ENCODE measurements around the gene CMKLR1. TPM values are rescaled to one million over a fixed set of nuclear protein-coding genes. Genes with fewer than 3 reads are reported as not detected.

Gene CMKLR1
- total and polyA plus RNA-seq, 9 of the 15 experiments (the other 6 are each of a cell fraction or from before 2014, with no cell fraction given), result 0.11 to 1.4 (median 0.20) TPM

DNA sequence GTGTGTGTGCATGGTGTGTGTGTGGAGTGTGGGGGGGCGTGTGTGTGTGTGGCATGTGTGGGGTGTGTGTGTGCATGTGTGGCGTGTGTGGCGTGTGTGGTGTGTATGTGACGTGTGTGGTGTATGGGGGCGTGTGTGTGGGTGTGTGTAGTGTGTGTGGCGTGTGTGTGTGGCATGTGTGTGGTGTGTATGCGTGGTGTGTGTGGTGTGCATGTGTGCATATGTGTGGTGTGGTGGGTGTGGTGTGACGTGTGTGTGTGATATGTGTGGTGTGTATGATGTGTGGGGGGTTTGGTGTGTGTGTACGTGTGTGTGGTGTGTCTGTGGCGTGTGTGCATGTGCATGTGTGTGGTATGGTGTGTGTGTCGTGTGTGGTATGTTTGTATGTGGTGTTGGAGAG is 24.1 kb upstream of the CMKLR1 start:
- Histone ChIP-seq H3K27ac (ENCODE audit: extremely low read depth, low read depth, low read length) (no peak overlapping the region), H3K27me3 (ENCODE audit: control insufficient read depth in 2 of 2, insufficient read depth in 2 of 2, low read length in 2 of 2) (peaks cover 5 to 35% of the 10 kb centered on the region in 2 experiments; a peak in 4 of 5 replicates), H3K9ac (ENCODE audit: insufficient read depth in 1 of 2, low read depth in 2 of 2, low read length in 2 of 2) (no peak overlapping the region), H3K4me1 (replicated peaks in 1 of 2; ENCODE audit: control insufficient read depth in 2 of 2, insufficient read depth in 2 of 2, low read length in 2 of 2) (no peaks in the 10 kb centered on the region), H3K9me1 (ENCODE audit: control insufficient read depth, insufficient read depth, low read length) (no peaks in the 10 kb centered on the region), H3K79me2 (ENCODE audit: control insufficient read depth, insufficient read depth, low read length) (no peaks in the 10 kb centered on the region), H2AFZ (ENCODE audit: low read depth, low read length) (no peak overlapping the region), H4K20me1 (replicated peaks; ENCODE audit: control insufficient read depth, insufficient read depth, low read length) (no peaks in the 10 kb centered on the region; the same call in 1 of the 2 replicates), H3K4me3 (no peak overlapping the region), H3K36me3 (ENCODE audit: control insufficient read depth, insufficient read depth, low read length) (no peaks in the 10 kb centered on the region), H3K9me3 (replicated peaks; ENCODE audit: control insufficient read depth, insufficient read depth, low read depth, low read length) (no peaks in the 10 kb centered on the region), H3K4me2 (ENCODE audit: insufficient read depth, low read length) (no peak overlapping the region)
- in situ Hi-C loops (cut with MboI), result no loop called here
- DNase-seq (ENCODE audit: extremely low read depth in 1 of 4, low spot score in 3 of 4), result no peak
- ChIA-PET POLR2A (no interaction called here), CTCF (ENCODE audit: low intra/inter-chr PET ratio) (no interaction called here)
- FAIRE-seq, result no peak
- no peak for ATAC-seq
- 0% methylated on average over 11 of the region's 11 CpGs for WGBS (ENCODE audit: insufficient coverage, low coverage, missing lambda C conversion rate)
- no TSS peak for BruUV-seq (replicated peaks)
- intact Hi-C loops (cut with micrococcal nuclease), result no loop called here
- TF ChIP-seq ZNF707 (CRISPR knock-in tag; conservative IDR thresholded peaks at IDR 0.05) (no peak), TAF1 (IDR thresholded peaks at IDR 0.05; ENCODE audit: control insufficient read depth, extremely low read depth, insufficient read depth, low read length, severe bottlenecking) (no peak), EGR1 (conservative IDR thresholded peaks at IDR 0.05) (peak; percentile 46)
- TF ChIP-seq, protein P1, sequence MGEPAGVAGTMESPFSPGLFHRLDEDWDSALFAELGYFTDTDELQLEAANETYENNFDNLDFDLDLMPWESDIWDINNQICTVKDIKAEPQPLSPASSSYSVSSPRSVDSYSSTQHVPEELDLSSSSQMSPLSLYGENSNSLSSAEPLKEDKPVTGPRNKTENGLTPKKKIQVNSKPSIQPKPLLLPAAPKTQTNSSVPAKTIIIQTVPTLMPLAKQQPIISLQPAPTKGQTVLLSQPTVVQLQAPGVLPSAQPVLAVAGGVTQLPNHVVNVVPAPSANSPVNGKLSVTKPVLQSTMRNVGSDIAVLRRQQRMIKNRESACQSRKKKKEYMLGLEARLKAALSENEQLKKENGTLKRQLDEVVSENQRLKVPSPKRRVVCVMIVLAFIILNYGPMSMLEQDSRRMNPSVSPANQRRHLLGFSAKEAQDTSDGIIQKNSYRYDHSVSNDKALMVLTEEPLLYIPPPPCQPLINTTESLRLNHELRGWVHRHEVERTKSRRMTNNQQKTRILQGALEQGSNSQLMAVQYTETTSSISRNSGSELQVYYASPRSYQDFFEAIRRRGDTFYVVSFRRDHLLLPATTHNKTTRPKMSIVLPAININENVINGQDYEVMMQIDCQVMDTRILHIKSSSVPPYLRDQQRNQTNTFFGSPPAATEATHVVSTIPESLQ (CRISPR knock-in tag; IDR thresholded peaks at IDR 0.05), result no peak
- TF ChIP-seq, protein P2, sequence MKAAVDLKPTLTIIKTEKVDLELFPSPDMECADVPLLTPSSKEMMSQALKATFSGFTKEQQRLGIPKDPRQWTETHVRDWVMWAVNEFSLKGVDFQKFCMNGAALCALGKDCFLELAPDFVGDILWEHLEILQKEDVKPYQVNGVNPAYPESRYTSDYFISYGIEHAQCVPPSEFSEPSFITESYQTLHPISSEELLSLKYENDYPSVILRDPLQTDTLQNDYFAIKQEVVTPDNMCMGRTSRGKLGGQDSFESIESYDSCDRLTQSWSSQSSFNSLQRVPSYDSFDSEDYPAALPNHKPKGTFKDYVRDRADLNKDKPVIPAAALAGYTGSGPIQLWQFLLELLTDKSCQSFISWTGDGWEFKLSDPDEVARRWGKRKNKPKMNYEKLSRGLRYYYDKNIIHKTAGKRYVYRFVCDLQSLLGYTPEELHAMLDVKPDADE (conservative IDR thresholded peaks at IDR 0.05; ENCODE audit: control insufficient read depth, low read depth, low read length), result no peak

Measured in K562 (cell line).